ENCODE results near the gene CNTFR. TPM values are rescaled to one million over a fixed set of nuclear protein-coding genes. Genes with fewer than 3 reads are reported as not detected.

The CNTFR gene
- polyA plus RNA-seq, 3 donors: 29.9 to 49.5 (median 38.3) TPM

DNA sequence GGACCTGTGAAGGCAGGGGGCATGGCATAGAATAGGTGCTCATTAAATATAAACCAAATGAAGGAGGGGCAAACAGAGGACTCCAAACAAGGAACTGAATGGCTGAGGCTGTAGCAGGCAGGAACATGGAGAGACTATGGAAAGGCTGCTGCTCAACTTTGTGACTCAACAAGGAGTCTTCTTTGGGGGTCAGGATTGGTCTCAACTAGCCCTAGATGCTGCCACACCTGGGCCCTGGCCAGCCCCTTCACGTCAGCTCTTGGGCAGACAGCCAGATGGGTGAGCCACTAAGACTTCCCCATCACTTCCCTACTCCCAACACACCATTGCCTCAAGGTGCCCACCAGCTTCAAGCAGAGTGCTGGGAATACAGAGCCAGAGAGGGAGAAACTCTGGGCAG, 11.4 kb upstream of the CNTFR start:
- DNase-seq (ENCODE audit: extremely low read depth in 1 of 11, low read depth in 9 of 11, low spot score in 4 of 11): no peak

DNA sequence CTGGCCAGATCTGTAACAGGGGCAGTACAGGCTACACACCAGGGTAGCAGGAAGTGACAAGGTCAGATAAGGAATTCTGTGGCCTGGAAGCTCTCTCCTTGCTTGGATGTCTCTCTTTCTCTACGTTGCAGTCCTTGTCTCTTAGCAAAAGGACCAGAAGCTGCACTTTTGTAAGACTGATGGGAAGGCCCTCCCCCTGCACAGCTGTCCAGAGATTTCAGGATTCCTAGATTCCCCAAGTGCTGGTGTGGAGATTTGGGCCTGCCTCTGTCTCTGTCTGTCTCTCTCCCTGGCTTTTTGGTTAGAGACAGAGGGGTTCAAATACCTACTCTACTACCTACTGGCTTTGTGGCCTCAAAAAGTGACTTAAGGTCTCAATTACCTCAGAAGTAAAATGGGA, 10.0 kb upstream of the CNTFR start:
- DNase-seq (ENCODE audit: extremely low read depth in 1 of 11, low read depth in 9 of 11, low spot score in 4 of 11): no peak

DNA sequence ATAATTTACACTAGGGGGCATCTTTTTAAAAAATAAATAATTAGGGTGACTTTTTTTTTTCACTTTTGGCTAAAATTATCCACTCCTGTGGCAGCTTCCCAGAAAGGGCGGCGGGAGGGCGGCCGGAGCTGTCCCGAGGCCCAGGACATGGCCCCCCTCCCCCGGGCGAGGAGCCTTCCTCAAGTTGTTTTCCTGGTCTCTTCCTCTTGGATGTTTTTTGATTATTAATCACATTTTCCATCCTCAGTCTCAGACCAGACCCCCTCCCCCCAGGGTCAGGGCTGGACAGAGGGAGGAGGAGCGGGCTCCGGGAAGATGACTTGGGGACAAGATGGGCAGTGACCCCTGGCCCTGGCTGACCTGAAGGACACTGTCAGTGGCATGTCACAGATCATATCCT, 4.7 kb upstream of the CNTFR start:
- no peak for DNase-seq (ENCODE audit: extremely low read depth in 1 of 11, low read depth in 9 of 11, low spot score in 4 of 11)

DNA sequence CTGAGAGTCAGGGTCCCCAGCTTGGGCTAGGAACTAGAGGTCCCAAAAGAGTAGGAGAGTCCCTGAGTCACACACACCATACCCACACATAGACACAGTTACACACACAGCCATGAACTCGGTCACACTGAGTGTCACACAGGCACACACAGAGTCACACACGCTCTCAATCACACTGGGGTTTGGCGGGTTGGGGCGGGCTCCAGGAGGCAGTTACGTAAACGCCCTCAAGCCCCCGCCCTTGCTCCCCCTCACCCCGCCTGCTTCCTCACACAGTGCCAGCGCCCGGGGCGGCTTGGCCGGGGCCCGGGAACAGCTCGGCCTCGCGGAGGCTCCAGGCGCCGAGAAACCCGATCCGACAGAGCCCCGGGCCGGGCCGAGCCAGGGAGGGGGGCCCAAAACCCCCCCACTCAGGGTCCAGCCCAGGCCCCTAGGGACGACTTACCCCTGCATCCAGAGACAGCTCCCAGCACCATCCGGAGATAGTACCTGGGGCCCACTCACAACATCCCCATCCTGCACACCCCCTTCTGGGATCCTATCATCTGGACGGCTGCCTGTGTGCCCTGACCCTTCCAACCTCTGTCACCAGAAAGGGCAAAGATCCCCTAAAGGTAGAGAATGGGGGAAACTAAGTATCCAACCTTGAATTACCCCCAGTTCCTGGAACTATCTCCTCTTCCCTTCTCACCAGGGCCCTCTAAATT, 3.5 kb upstream of the CNTFR start:
- DNase-seq (ENCODE audit: extremely low read depth in 1 of 11, low read depth in 9 of 11, low spot score in 4 of 11): no peak

DNA sequence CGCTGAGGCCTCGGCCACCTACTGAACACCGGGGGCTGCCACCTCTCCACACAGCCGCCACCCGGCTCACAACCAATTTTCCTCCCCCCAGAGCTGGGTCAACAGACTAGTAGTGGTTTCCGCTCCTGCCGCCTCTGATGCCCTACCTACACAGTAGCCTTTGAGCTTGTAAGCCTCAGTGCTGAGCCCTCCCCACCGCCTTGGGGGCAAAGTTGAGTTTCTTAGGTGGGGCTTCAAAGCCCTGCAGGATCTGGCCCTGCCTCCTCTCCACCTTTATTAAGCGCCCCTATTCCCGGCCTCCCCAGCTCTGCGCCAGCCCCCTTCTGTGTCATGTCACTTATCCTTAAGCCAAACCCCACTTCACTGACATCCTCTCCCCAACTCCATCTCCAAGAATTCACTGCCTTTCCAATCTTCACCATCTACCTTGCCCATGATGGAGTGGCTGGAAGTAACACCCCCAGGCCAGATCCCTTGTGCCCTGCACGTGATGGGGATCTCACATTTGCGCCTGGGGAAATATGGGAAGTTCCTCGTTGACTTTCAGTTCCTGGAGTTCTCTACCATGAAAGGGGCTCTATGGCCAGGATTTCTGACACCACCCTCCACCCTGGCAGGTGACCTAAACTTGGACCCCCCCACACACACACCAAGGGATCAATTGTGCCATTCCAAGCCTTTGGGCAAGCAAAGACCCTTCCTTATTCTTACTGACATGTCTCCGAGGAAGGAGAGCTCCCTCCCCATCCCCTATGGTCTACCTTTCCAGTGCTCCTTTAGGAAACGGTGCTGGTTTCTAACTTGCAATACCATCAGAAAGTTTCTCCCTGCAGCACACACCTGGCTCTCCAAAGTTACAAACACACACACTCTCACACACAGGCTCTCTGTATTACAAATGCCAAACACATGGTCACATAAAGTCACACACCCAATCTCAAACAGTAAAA, 2.7 kb upstream of the CNTFR start:
- DNase-seq (ENCODE audit: extremely low read depth in 1 of 11, low read depth in 9 of 11, low spot score in 4 of 11): no peak

DNA sequence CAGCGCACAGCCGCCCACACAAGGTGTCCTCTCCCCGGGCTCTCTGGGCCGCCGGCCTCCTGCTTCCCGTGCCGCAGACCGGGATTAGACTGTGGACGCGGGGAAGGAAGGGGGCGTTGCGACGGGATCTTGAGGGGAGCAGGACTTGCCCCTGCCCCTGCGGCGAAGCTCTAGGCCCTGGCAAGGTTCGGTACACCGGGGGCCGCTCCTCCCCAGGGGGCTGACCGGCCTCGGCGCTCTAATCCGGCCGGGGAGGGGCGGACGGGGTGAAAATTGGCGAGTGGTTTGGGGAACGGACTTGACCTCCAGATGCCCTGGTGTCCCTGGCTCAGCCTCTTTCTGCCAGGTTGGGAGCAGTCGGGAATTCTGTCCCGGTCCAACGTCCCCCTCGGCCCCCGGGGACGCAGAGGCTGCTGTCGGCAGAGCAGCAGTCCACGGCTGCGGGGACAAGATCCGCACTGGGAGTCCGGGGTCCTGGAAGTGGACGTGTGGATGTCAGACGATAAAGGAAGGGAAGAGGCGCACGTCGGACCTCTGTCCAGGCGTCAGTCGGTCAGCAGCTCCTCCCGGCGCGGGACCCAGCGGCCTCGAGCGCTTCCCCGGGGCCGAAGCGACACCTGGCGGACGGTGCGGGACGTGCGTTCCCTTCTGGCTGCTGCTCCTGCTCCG, 1.9 kb upstream of the CNTFR start:
- peak in 4 of 11 donors; percentile 69 to 78 (median 71) for DNase-seq (ENCODE audit: extremely low read depth in 1 of 11, low read depth in 9 of 11, low spot score in 4 of 11)

DNA sequence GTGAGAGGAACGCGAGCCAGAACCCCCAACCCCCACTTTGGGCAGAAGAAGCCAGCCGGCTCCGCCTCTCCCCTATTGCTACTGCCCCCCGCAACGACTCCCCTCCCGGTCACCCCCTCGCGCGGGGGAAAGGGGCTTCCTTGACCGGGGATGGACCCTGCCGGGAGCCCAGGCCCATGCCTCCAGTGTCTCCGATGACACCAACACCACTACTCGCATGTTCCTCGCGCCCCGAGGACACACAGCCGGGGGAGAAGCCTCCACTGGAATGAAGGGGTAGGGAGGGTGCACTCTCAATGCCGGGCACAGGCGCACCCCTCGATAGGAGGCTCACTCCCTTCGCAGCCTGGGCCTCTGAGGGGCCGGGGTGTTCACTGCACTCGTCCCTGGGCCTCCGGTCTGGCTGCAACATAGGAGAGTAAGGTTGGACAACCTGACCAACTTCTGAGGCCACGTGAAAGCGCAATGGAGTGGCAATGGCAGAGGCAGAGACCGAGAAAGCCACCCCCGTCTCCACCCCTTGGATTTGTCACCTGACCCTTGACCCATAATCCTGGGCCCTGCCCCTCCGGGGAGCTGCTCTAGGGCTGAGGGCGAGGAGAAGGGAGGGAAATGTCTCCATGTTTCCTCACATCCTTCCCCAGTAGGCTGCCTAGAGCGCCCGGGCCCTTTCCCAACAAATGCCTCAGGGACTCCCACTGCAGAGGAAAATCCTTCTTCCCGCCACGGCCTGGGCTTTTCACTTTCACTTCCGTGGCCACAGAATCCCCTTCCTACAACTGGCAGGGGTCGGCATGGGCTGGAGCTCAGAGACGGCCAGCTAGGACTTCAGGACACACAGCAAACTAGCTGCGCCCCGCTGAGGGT, 1.1 kb upstream of the CNTFR start:
- no peak for DNase-seq (ENCODE audit: extremely low read depth in 1 of 11, low read depth in 9 of 11, low spot score in 4 of 11)

DNA sequence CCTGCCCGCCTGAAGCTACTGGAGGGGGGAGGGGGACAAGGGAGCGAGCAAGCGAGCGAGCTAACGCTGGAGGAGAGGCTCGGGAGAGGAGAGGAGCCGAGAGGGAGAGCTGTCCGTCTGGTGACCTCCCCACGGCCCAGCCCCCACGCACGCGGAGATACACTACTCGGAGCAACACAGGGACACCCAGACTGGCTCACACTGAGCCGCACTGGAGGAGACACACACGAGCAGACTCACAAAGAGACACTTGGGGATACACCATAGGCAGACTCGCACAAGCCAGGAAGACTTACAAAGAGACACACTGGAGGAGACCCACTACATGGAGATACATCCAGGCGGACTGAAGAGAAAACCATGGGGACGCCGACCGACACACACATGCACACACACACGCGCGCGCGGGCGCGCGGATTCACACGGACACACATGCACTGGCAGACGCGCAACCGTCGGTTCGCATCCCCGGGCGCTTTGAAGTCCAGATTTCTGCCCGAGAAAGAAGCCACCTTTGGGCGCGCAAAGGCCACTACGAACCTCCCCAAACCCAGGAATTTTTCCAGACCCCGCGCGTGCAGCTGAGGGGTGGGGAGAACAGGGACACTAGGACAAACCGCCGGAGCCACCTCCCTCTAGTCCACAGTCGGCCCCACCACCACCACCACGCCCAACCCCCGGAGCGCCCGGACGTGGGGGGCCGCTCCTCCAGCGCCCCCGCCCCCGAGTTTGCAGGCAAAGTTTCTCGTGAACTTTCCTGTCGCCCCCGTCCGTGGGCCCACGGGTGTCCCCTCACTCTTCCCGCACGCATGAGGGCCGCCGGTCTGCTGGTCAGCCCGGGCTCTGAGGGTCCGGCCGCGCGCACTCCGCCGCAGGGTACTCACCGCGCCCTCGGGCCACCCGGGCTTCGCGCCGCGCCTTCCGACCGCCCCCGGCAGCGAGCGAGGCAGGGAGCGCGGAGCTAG, 571 bp downstream of the CNTFR start:
- DNase-seq (ENCODE audit: extremely low read depth in 1 of 11, low read depth in 9 of 11, low spot score in 4 of 11): no peak

DNA sequence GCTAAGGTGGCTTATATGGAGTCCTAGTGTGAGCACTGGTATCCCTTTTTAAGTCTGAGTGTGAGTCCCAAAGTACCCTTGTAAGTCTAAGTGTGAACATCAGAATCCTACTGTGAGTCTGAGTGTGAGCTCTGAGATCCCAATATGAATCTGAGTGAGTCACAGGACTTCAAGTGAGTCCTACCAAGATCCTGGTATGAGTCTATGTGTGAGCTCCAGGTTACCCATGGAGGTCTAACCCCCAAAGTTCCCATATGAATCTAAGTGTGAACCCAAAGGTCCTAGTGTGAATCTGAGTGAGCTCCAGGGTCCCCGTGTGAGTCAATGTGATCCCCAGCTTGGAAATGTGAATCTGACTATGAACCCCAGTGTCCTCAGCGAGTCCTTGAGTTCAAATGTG, 2.3 kb downstream of the CNTFR start:
- DNase-seq (ENCODE audit: extremely low read depth in 1 of 11, low read depth in 9 of 11, low spot score in 4 of 11): no peak

DNA sequence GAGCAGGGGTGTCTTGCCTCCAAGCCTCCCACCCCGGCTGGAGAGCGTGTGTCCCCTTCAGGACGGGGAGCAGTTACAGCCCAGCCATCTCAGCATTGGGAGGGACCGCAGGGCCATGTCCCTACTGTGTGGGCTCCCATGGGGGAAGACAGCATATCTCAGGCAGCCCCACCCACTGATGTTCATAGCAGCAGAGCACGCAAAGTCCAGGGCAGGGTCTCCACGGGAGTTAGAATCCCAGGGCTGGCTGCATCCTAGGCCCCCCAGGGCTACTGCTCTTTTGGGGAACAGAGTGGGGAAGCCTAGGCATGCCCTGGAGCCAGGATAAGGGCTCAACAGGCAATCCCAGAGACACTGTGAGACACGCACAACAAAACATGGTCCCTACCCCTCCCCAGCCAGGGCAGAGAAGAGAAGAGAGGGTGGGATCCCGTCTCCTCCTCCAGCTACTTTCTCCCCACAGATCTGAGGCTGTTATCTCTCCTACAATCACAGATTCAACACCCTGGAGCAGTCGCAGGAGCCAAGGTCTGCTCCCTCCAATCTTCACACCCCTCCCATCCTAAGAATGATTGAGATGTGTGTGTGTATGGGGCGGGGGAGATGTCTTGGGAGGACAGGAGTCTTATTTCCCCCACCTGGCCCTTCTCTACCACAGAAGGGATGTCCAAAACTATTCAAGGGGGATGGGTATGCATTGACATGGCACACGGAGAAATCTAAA, 3.4 kb downstream of the CNTFR start:
- DNase-seq (ENCODE audit: extremely low read depth in 1 of 11, low read depth in 9 of 11, low spot score in 4 of 11): no peak

DNA sequence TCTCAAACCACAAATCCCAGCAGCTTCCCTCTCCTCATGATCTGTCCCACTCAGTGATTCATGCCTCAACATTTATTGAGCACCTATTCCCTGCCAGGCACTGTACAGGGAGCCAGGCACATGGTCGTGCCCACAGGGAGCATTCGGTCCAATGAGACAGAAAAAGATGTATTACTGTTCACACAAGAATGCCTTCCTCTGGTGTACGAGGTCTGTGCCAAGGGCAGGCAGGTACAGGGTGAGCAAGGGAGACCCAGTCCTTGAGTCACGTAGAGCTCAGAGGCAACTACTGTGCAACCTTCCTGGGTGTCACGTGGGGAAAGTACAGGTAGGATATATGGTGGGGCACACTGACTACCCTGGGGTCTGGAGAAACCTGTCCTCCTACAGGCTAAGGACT, 4.6 kb downstream of the CNTFR start:
- no peak for DNase-seq (ENCODE audit: extremely low read depth in 1 of 11, low read depth in 9 of 11, low spot score in 4 of 11)

DNA sequence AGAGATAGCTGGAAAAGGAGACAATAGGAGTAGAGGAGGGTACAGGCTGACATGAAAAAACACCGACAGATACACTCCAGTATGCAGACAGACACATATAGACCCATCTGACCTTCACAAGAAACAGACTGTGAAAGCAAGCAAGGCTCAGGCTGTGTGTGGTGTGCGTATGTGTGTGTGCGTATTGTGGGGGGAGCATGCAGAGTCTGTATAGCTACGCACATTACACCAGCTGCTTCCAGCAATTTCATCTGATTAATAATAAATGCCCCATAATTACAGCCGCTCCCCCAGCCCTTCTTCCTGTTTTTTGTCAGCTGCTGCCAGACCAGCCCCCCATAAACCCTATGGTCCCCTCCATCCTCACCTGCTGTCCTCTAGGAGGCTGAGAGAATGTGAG, 6.7 kb downstream of the CNTFR start:
- DNase-seq (ENCODE audit: extremely low read depth in 1 of 11, low read depth in 9 of 11, low spot score in 4 of 11): no peak

DNA sequence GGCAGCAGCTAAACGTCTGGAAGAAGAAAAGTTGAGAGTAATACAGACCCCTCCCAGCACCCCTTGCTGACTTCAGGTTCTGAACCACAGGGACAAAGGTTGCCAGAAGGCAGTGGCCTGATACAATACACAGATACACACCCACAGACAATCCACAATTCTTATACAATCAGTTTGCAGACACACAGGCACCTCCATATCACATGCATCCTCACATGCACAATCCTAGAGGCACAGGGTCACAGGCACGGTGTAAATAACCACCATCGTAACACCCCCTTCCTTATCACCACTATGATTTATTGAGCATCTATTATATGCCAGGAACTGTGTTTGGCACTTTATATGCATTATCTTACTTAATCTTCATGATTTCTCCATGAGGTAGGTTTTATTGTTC, 8.2 kb downstream of the CNTFR start:
- DNase-seq (ENCODE audit: extremely low read depth in 1 of 11, low read depth in 9 of 11, low spot score in 4 of 11): no peak

DNA sequence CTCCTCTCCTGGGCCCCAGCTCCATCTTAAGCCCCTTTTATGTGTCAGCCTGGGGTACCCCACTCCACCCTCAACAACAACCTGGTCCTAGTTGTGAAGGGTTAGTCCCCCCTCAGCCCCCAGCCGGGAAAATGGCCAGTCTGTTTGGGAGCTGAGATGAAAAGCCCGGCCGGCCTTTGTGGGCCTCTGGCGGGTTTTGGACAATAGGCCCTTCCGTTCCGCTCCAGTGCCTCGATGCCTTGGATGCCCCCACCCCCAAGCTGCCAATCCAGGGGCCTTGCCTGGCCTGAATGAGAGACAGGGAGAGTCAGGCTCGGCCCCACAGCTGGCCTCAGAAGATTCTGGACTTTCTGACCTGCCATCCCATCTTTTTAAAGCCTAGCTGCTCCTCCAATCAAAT, 9.2 kb downstream of the CNTFR start:
- DNase-seq (ENCODE audit: extremely low read depth in 1 of 11, low read depth in 9 of 11, low spot score in 4 of 11): no peak

DNA sequence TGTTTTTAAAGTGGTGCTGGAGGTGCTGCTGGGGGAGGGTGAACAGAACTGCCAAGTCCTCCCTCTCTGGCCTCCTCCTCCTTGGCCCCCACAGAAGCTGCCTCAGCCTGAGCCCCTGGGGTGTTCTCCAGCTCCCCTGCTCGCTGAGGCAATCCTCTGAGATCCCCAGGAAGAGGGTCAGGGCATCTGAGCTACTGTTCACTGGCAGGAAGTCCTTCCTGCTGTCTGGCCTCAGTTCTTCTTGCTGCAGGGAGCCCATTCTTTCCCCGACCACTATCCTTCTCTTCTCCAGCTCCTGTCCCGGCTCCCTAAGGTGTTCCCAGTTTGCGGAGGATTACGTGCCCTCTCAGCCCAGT, 9.7 kb downstream of the CNTFR start:
- DNase-seq (ENCODE audit: extremely low read depth in 1 of 11, low read depth in 9 of 11, low spot score in 4 of 11): no peak

DNA sequence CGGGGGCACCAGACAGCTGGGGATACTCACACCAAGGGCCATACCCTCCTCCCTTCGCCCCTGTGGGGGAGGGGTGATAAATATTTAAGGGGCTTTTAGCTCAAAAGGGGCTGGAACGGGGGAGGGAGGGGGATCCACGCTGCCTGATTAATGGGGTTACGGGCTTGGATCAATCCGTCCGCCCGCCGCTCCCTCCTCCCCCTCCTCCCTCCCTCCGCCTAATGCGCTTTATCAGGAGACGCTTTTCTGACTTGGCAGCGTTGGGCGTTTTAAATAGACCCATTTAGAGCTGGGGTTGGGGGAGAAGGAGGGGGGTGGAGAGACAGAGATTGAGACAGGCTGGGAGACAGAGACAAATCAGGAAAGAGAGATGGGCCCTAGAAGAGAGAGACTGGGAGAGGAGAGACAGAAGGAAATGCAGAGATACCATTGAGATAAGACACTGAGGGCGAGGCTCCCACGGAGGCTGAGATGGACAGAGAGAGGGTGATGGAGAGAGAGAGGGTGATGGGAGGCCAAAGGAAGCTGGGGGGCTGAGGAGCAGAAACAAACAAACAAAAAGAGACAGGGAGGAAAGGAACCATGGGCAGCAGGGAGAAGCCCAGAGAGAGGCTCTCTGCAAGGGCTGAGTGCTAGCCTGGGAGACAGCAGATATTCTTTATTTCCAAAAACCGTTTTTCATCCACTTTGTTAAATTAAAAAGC, 10.3 kb downstream of the CNTFR start:
- no peak for DNase-seq (ENCODE audit: extremely low read depth in 1 of 11, low read depth in 9 of 11, low spot score in 4 of 11)

Measured in renal cortex interstitium (tissue), 11 donors.